ENCODE data around the gene OSTN.

The OSTN gene

GRCh38 chr3:191301017-191301416, 102.0 kb downstream of the OSTN start:
- no peak for DNase-seq
- TF ChIP-seq, protein P1, sequence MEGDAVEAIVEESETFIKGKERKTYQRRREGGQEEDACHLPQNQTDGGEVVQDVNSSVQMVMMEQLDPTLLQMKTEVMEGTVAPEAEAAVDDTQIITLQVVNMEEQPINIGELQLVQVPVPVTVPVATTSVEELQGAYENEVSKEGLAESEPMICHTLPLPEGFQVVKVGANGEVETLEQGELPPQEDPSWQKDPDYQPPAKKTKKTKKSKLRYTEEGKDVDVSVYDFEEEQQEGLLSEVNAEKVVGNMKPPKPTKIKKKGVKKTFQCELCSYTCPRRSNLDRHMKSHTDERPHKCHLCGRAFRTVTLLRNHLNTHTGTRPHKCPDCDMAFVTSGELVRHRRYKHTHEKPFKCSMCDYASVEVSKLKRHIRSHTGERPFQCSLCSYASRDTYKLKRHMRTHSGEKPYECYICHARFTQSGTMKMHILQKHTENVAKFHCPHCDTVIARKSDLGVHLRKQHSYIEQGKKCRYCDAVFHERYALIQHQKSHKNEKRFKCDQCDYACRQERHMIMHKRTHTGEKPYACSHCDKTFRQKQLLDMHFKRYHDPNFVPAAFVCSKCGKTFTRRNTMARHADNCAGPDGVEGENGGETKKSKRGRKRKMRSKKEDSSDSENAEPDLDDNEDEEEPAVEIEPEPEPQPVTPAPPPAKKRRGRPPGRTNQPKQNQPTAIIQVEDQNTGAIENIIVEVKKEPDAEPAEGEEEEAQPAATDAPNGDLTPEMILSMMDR (IDR thresholded peaks at IDR 0.05; ENCODE audit: low read depth, low read length, missing control alignments) = no peak
- Histone ChIP-seq H3K4me3 (ENCODE audit: low read depth, low read length) (no peak overlapping the region), H3K36me3 (replicated peaks) (no peaks in the 10 kb centered on the region), H3K27me3 (replicated peaks) (no peaks in the 10 kb centered on the region), H3K27ac (no peak overlapping the region)
- in situ Hi-C loops (cut with HindIII; ENCODE audit: low pct_ligation_motif_present, low sequenced_read_pairs) = no loop called here

- H3K27ac ChIP-seq = no peak overlapping the region
- in situ Hi-C loops (cut with HindIII; ENCODE audit: low pct_ligation_motif_present, low sequenced_read_pairs) = no loop called here
- no peaks in the 10 kb centered on the region for H3K36me3 ChIP-seq (replicated peaks)
- no peaks in the 10 kb centered on the region for H3K27me3 ChIP-seq (replicated peaks)
- no peak overlapping the region for H3K4me3 ChIP-seq (ENCODE audit: low read depth, low read length)
- DNase-seq = no peak
- TF ChIP-seq, protein P1 (IDR thresholded peaks at IDR 0.05; ENCODE audit: low read depth, low read length, missing control alignments) = no peak
Measured at GRCh38 chr3:191301782-191302411, 102.9 kb downstream of the OSTN start.

GRCh38 chr3:191302451-191302850, 103.4 kb downstream of the OSTN start:
- H3K27me3 ChIP-seq (replicated peaks) = no peaks in the 10 kb centered on the region
- no peak overlapping the region for H3K4me3 ChIP-seq (ENCODE audit: low read depth, low read length)
- in situ Hi-C loops (cut with HindIII; ENCODE audit: low pct_ligation_motif_present, low sequenced_read_pairs) = no loop called here
- H3K27ac ChIP-seq = no peak overlapping the region
- no peaks in the 10 kb centered on the region for H3K36me3 ChIP-seq (replicated peaks)
- TF ChIP-seq, protein P1 (IDR thresholded peaks at IDR 0.05; ENCODE audit: low read depth, low read length, missing control alignments) = no peak
- DNase-seq = no peak

DNA sequence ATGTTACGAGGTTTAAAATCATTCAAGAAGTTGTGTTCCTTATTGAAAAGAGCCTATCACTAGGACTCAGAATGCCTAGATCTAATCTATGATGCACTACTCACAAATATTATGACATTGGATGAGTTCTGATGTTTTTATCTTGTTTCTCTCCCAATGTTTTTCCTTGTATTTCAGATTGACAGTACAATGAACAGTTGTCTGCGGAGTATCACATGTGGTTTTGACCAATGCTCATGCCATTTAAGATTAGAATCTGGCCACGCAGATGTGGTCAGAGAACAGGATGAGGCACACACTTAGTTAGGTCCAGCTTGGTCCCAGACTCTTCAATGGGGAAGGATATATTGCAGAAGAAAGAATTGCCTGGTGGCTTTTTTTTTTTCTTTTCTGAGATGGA, 104.6 kb downstream of the OSTN start:
- Histone ChIP-seq H3K36me3 (replicated peaks) (no peaks in the 10 kb centered on the region), H3K4me3 (ENCODE audit: low read depth, low read length) (no peak overlapping the region), H3K27ac (no peak overlapping the region), H3K27me3 (replicated peaks) (no peaks in the 10 kb centered on the region)
- DNase-seq = no peak
- in situ Hi-C loops (cut with HindIII; ENCODE audit: low pct_ligation_motif_present, low sequenced_read_pairs) = no loop called here
- TF ChIP-seq, protein P1 (IDR thresholded peaks at IDR 0.05; ENCODE audit: low read depth, low read length, missing control alignments) = no peak

DNA sequence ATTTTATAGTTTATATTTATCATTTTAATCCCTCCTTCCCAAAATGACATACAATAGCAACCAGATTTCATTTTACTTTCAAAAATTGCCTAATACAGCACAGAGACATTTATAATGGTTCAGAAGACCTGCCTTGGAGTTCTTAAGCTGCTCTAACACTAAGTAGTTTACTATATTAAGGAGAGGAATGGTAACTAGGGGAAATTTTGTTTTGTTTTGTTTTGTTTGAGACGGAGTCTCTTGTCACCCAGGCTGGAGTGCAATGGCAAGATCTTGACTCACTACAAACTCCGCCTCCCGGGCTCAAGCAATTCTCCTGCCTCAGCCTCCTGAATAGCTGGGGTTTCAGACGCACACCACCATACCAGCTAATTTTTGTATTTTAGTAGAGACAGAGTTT, 107.4 kb downstream of the OSTN start:
- no peak for DNase-seq
- Histone ChIP-seq H3K27ac (no peak overlapping the region), H3K27me3 (replicated peaks) (no peaks in the 10 kb centered on the region), H3K4me3 (ENCODE audit: low read depth, low read length) (no peak overlapping the region), H3K36me3 (replicated peaks) (no peaks in the 10 kb centered on the region)
- TF ChIP-seq, protein P1 (IDR thresholded peaks at IDR 0.05; ENCODE audit: low read depth, low read length, missing control alignments) = no peak
- in situ Hi-C loops (cut with HindIII; ENCODE audit: low pct_ligation_motif_present, low sequenced_read_pairs) = no loop called here

DNA sequence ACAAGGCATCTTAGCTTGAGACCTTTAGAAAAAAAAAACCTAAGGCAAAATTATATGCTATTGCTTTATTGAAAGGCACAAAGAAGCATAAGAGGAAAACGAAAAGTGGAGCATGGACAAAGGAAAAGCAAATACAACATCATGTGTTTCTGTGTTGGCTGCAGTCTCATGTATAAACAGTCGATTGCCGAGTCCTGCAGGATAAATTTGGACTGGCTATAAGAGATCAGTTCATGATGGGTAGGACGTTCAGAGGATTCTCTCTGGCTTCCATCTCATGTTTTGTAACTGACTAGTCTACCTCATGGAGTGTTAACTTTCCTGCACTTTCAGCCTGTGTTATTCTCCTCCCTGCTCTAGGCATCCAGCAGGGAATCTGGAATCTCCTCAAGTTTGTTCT, 108.3 kb downstream of the OSTN start:
- in situ Hi-C loops (cut with HindIII; ENCODE audit: low pct_ligation_motif_present, low sequenced_read_pairs) = no loop called here
- DNase-seq = no peak
- TF ChIP-seq, protein P1 (IDR thresholded peaks at IDR 0.05; ENCODE audit: low read depth, low read length, missing control alignments) = no peak
- no peak overlapping the region for H3K27ac ChIP-seq
- H3K4me3 ChIP-seq (ENCODE audit: low read depth, low read length) = no peak overlapping the region
- no peaks in the 10 kb centered on the region for H3K36me3 ChIP-seq (replicated peaks)
- H3K27me3 ChIP-seq (replicated peaks) = no peaks in the 10 kb centered on the region

Measured in brain microvascular endothelial cell (primary cell).